ENCODE measurements around the gene VSTM4. TPM values are rescaled to one million over a fixed set of nuclear protein-coding genes. Genes with fewer than 3 reads are reported as not detected.

Gene VSTM4
- total and polyA plus RNA-seq, 2 donors (not counting 1 experiment from before 2014, with no cell fraction given) = 8.1 to 27.9 TPM

- TF ChIP-seq EZH2 (IDR thresholded peaks at IDR 0.05; ENCODE audit: low read length, missing control alignments) (no peak), CTCF (conservative IDR thresholded peaks at IDR 0.05 in 1 of 2, IDR thresholded peaks at IDR 0.05 in 1 of 2; ENCODE audit: low read depth in 1 of 2, low read length in 2 of 2) (no peak)
- Histone ChIP-seq H3K4me3 (replicated peaks in 1 of 4; ENCODE audit: control extremely low read depth in 1 of 4, insufficient read depth in 1 of 4, low read depth in 3 of 4, low read length in 4 of 4) (no peak overlapping the region), H3K9ac (ENCODE audit: insufficient read depth, low read length) (no peak overlapping the region), H3K9me3 (ENCODE audit: control insufficient read depth, insufficient read depth, low read depth, low read length) (no peaks in the 10 kb centered on the region), H2AFZ (ENCODE audit: low read length) (no peak overlapping the region), H3K27me3 (ENCODE audit: control insufficient read depth, insufficient read depth, low read length) (no peaks in the 10 kb centered on the region), H3K27ac (ENCODE audit: insufficient read depth, low read length) (no peak overlapping the region), H4K20me1 (ENCODE audit: control insufficient read depth, extremely low read depth, insufficient read depth, low read length) (no peaks in the 10 kb centered on the region), H3K4me2 (ENCODE audit: extremely low read depth, insufficient read depth, low read length) (no peak overlapping the region), H3K79me2 (ENCODE audit: control insufficient read depth, insufficient read depth, low read length) (no peaks in the 10 kb centered on the region), H3K36me3 (ENCODE audit: control insufficient read depth, insufficient read depth, low read length) (no peaks in the 10 kb centered on the region), H3K4me1 (ENCODE audit: control insufficient read depth, extremely low read depth, insufficient read depth, low read length) (peaks cover 6% of the 10 kb centered on the region)
- DNase-seq (ENCODE audit: low read depth in 2 of 2) = no peak
These were observed 43.1 kb upstream of the VSTM4 start for GRCh38 chr10:49158404-49158803.

- Histone ChIP-seq H3K9ac (ENCODE audit: insufficient read depth, low read length) (no peak overlapping the region), H4K20me1 (ENCODE audit: control insufficient read depth, extremely low read depth, insufficient read depth, low read length) (no peaks in the 10 kb centered on the region), H3K4me3 (replicated peaks in 1 of 4; ENCODE audit: control extremely low read depth in 1 of 4, insufficient read depth in 1 of 4, low read depth in 3 of 4, low read length in 4 of 4) (no peak overlapping the region), H3K79me2 (ENCODE audit: control insufficient read depth, insufficient read depth, low read length) (no peaks in the 10 kb centered on the region), H3K27me3 (ENCODE audit: control insufficient read depth, insufficient read depth, low read length) (no peaks in the 10 kb centered on the region), H3K4me2 (ENCODE audit: extremely low read depth, insufficient read depth, low read length) (no peak overlapping the region), H2AFZ (ENCODE audit: low read length) (no peak overlapping the region), H3K4me1 (ENCODE audit: control insufficient read depth, extremely low read depth, insufficient read depth, low read length) (peaks cover 6% of the 10 kb centered on the region), H3K36me3 (ENCODE audit: control insufficient read depth, insufficient read depth, low read length) (no peaks in the 10 kb centered on the region), H3K9me3 (ENCODE audit: control insufficient read depth, insufficient read depth, low read depth, low read length) (no peaks in the 10 kb centered on the region), H3K27ac (ENCODE audit: insufficient read depth, low read length) (no peak overlapping the region)
- no peak for DNase-seq (ENCODE audit: low read depth in 2 of 2)
- no peak for TF ChIP-seq EZH2 (IDR thresholded peaks at IDR 0.05; ENCODE audit: low read length, missing control alignments)
- TF ChIP-seq CTCF (conservative IDR thresholded peaks at IDR 0.05 in 1 of 2, IDR thresholded peaks at IDR 0.05 in 1 of 2; ENCODE audit: low read depth in 1 of 2, low read length in 2 of 2) = no peak
These were observed 41.9 kb upstream of the VSTM4 start for GRCh38 chr10:49157229-49157628.

GRCh38 chr10:49154641-49155040 lies 39.3 kb upstream of the VSTM4 start:
- no peak overlapping the region for H3K4me3 ChIP-seq (replicated peaks in 1 of 4; ENCODE audit: control extremely low read depth in 1 of 4, insufficient read depth in 1 of 4, low read depth in 3 of 4, low read length in 4 of 4)
- no peaks in the 10 kb centered on the region for H4K20me1 ChIP-seq (ENCODE audit: control insufficient read depth, extremely low read depth, insufficient read depth, low read length)
- DNase-seq (ENCODE audit: low read depth in 2 of 2) = no peak
- no peaks in the 10 kb centered on the region for H3K9me3 ChIP-seq (ENCODE audit: control insufficient read depth, insufficient read depth, low read depth, low read length)
- H3K27ac ChIP-seq (ENCODE audit: insufficient read depth, low read length) = no peak overlapping the region
- no peak overlapping the region for H2AFZ ChIP-seq (ENCODE audit: low read length)
- H3K4me1 ChIP-seq (ENCODE audit: control insufficient read depth, extremely low read depth, insufficient read depth, low read length) = peaks cover 6% of the 10 kb centered on the region
- no peak overlapping the region for H3K4me2 ChIP-seq (ENCODE audit: extremely low read depth, insufficient read depth, low read length)
- peaks cover 2% of the 10 kb centered on the region for H3K27me3 ChIP-seq (ENCODE audit: control insufficient read depth, insufficient read depth, low read length)
- H3K9ac ChIP-seq (ENCODE audit: insufficient read depth, low read length) = no peak overlapping the region
- TF ChIP-seq EZH2 (IDR thresholded peaks at IDR 0.05; ENCODE audit: low read length, missing control alignments) = no peak
- TF ChIP-seq CTCF (conservative IDR thresholded peaks at IDR 0.05 in 1 of 2, IDR thresholded peaks at IDR 0.05 in 1 of 2; ENCODE audit: low read depth in 1 of 2, low read length in 2 of 2) = no peak
- no peaks in the 10 kb centered on the region for H3K79me2 ChIP-seq (ENCODE audit: control insufficient read depth, insufficient read depth, low read length)
- H3K36me3 ChIP-seq (ENCODE audit: control insufficient read depth, insufficient read depth, low read length) = no peaks in the 10 kb centered on the region
